Right atrium auricular region (tissue), 2 donors: Measurements from ENCODE around the gene SPAG6. TPM values are rescaled to one million over a fixed set of nuclear protein-coding genes. Genes with fewer than 3 reads are reported as not detected.

Source experiments
- DNase-seq: peaks from one replicate; pipeline ENCODE4 v3.0.0-alpha.2; 2019; ENCODE audit warnings: low spot score
- H3K27ac ChIP-seq, 2 donors: fragments of 200-600 bp; sonication (generic); 1 replicate in 1 of 2; 2 replicates in 1 of 2; pipeline ENCODE4 v1.5.1; 2016 to 2019
- H3K27me3 ChIP-seq, 2 donors: fragments of 200-600 bp; sonication (generic); one replicate each; pipeline versions ENCODE4 v1.5.1 to v1.6.0; 2017 to 2019
- H3K36me3 ChIP-seq: fragments of 200-600 bp; sonication (generic); one replicate; pipeline ENCODE4 v1.5.1; 2016
- H3K4me1 ChIP-seq, 2 donors: fragments of 200-600 bp; sonication (generic); one replicate each; pipeline versions ENCODE4 v1.5.1 to v1.6.0; 2017 to 2019
- H3K4me3 ChIP-seq, 2 donors: fragments of 200-600 bp; sonication (generic); 1 replicate in 1 of 2; 2 replicates in 1 of 2; pipeline ENCODE4 v1.5.1; 2017 to 2019; ENCODE audit warnings: mild to moderate bottlenecking in 1 of 2, moderate library complexity in 1 of 2
- H3K9me3 ChIP-seq, 2 donors: fragments of 200-600 bp; sonication (generic); one replicate each; pipeline ENCODE4 v1.5.1; 2019
- CTCF ChIP-seq, 2 donors: fragments of 200-600 bp; sonication (generic); IDR thresholded peaks; one replicate each; pipeline ENCODE4 v1.5.1; 2019; ENCODE audit warnings: antibody characterized with exemption in 2 of 2
- total RNA-seq, 2 donors: library from RNA; depleted of rRNA; stranded (reverse); fragments of >200 nt; gene quantifications; one replicate each; pipeline ENCODE4 v1.1.0, GENCODE V29; 2016

The SPAG6 gene
- total RNA-seq, 2 donors from 2014 or later, result not detected

- Histone ChIP-seq H3K4me1 (no peaks in the 10 kb centered on the region), H3K36me3 (no peaks in the 10 kb centered on the region), H3K27ac (no peak overlapping the region), H3K9me3 (no peaks in the 10 kb centered on the region), H3K27me3 (no peaks in the 10 kb centered on the region), H3K4me3 (no peak overlapping the region)
- no peak for TF ChIP-seq CTCF (IDR thresholded peaks at IDR 0.05)
- no peak for DNase-seq
Measured at GRCh38 chr10:22456486-22456885, 111.2 kb downstream of the SPAG6 start.

DNA sequence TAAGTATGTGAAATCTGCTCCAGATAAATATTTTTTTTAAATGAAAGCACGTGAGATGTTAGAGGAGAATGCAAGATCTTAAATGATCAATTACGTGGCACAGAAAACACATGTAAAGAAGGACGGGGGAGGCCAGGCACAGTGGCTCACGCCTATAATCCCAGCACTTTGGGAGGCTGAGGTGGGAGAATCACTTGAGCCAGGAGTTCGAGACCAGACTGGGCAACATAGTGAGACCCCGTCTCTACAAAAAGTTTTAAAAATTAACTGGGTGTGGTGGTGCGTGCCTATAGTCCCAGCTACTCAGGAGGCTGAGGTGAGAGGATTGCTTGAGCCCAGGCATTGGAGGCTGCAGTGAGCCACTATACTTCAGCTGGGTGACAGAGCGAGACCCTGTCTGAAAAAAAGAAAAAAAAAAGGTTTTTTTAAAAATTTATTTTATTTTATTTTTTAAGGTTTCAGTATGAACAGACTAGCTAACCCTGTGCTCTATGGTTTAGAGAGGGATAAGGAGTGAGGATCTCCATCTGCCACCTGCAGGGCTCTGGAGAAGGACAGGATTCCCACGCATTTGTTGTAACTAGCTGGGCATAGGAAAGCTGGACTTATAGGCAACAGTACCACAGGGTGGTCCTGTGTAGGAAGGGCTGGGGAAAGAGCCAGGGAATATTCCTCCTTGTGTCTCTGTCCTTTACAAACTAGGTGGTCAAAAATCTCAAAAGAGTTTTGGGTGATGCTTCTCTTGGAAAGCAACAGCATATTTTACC lies 113.2 kb downstream of the SPAG6 start:
- TF ChIP-seq CTCF (IDR thresholded peaks at IDR 0.05), result no peak
- no peaks in the 10 kb centered on the region for H3K4me1 ChIP-seq
- no peak overlapping the region for H3K27ac ChIP-seq
- H3K27me3 ChIP-seq, result no peaks in the 10 kb centered on the region
- no peak for DNase-seq
- H3K9me3 ChIP-seq, result no peaks in the 10 kb centered on the region
- H3K36me3 ChIP-seq, result no peaks in the 10 kb centered on the region
- H3K4me3 ChIP-seq, result no peak overlapping the region

DNA sequence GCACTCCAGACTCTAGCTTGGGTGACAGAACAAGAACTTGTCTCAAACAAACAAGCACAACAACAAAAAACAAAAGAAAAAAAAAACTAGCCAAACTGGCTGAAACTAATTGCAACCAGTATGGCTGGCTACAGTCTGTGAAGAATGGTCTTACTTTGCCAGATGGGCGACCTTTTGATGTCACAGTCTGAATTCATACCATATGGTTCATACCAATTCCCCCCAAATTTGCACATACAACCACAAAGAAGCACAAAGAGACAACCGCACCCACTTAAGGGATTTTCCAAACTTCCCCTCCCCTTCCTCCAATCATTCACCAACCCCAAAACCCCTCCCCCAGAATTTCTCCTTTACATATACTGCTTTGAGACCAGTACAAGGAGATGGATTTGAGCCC lies 114.2 kb downstream of the SPAG6 start:
- no peak for DNase-seq
- no peaks in the 10 kb centered on the region for H3K4me1 ChIP-seq
- TF ChIP-seq CTCF (IDR thresholded peaks at IDR 0.05), result no peak
- H3K27ac ChIP-seq, result no peak overlapping the region
- H3K36me3 ChIP-seq, result no peaks in the 10 kb centered on the region
- no peaks in the 10 kb centered on the region for H3K9me3 ChIP-seq
- H3K27me3 ChIP-seq, result no peaks in the 10 kb centered on the region
- no peak overlapping the region for H3K4me3 ChIP-seq

GRCh38 chr10:22460101-22460500 lies 114.8 kb downstream of the SPAG6 start:
- Histone ChIP-seq H3K9me3 (no peaks in the 10 kb centered on the region), H3K4me1 (no peaks in the 10 kb centered on the region), H3K27me3 (no peaks in the 10 kb centered on the region), H3K4me3 (no peak overlapping the region), H3K36me3 (no peaks in the 10 kb centered on the region), H3K27ac (no peak overlapping the region)
- no peak for DNase-seq
- no peak for TF ChIP-seq CTCF (IDR thresholded peaks at IDR 0.05)

DNA sequence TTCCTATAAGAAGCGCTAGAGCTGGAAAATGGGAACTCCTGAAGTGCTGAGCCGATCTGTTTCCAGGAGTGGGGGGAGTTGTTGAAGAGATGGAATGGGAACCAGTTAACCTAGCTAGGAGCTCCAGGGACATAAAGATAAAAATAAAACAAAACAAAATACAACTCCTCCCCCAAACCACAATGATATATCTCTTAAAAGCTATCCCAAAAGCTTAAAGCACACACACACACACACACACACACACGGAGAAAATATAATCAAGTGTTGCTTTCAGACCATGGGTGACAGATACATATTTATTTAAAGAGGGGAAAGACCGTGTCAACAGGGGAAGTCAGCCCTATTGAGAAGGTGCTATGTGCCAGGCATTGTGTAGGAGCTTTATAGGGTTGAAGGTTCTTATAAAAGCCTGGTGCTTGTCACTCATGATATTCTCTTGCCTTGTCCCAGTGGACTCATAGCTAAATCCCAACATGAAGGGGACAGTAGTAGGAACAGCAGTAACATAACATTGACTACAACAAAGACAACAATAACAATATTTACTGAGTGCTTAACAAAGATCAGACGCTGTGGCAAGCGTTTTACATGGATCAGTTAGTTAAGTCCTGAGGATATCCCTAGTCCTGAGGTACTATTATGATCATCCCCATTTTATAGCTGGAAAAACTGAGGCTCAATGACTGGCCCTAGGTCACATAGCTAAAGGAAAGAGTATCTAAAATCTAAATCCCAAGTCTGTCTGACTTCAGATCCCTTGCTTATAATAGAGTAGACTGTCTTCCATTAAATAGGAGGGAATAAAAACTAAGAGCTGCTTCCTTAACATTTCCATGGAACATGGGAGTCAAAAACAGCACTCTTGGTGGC lies 115.5 kb downstream of the SPAG6 start:
- Histone ChIP-seq H3K9me3 (no peaks in the 10 kb centered on the region), H3K36me3 (no peaks in the 10 kb centered on the region), H3K27me3 (no peaks in the 10 kb centered on the region), H3K4me3 (no peak overlapping the region), H3K27ac (no peak overlapping the region), H3K4me1 (no peaks in the 10 kb centered on the region)
- TF ChIP-seq CTCF (IDR thresholded peaks at IDR 0.05), result no peak
- DNase-seq, result no peak
